HFF-Myc (cell line): ENCODE data around the gene USF3.

Experiments
- DNase-seq: peaks from one replicate; pipeline ENCODE4 v3.0.0-alpha.2; 2011; ENCODE audit warnings: low read depth; ENCODE audit errors: extremely low read depth
- H3K4me3 ChIP-seq: replicated peaks from 2 replicates; pipeline ENCODE4 v1.5.1; 2011; ENCODE audit warnings: low read depth, mild to moderate bottlenecking, control low read depth, low read length
- CTCF ChIP-seq: IDR thresholded peaks from 2 replicates; pipeline ENCODE4 v1.5.1; 2012; ENCODE audit warnings: mild to moderate bottlenecking, low read depth, low read length, control low read depth; ENCODE audit errors: missing control alignments

The USF3 gene

GRCh38 chr3:113695786-113696645 is at the start of gene USF3:
USF3 (minus strand) TSS chr3:113696642; CDS start chr3:113674878, 21,764 bp downstream.
- no peak for DNase-seq
- H3K4me3 ChIP-seq, result peak within 1 kb of the TSS; percentile 72
- TF ChIP-seq CTCF, result no peak

GRCh38 chr3:113745756-113746547 is 49.5 kb upstream of the USF3 start, which contains the start of gene NAA50:
NAA50 (minus strand) TSS chr3:113746249; CDS start chr3:113745949, 300 bp downstream.
- H3K4me3 ChIP-seq, result peak within 1 kb of the TSS; percentile 85
- DNase-seq, result peak; percentile 87
- TF ChIP-seq CTCF, result no peak

GRCh38 chr3:113744941-113745755 is 48.7 kb upstream of the USF3 start:
- TF ChIP-seq CTCF, result peak; percentile 59
- DNase-seq, result peak; percentile 80
- H3K4me3 ChIP-seq, result peak overlapping the region; percentile 85

GRCh38 chr3:113743006-113743630 is 46.7 kb upstream of the USF3 start:
- TF ChIP-seq CTCF, result no peak
- H3K4me3 ChIP-seq, result peak overlapping the region; percentile 85
- DNase-seq, result no peak

GRCh38 chr3:113741620-113742019 is 45.2 kb upstream of the USF3 start:
- no peak for TF ChIP-seq CTCF
- DNase-seq, result no peak
- H3K4me3 ChIP-seq, result no peak overlapping the region

- no peak for TF ChIP-seq CTCF
- no peak overlapping the region for H3K4me3 ChIP-seq
- DNase-seq, result no peak
These were observed 44.6 kb upstream of the USF3 start for GRCh38 chr3:113741086-113741485.
